Vagina (tissue), 2 donors: ENCODE results near the gene SAMD4A. TPM values are rescaled to one million over a fixed set of nuclear protein-coding genes. Genes with fewer than 3 reads are reported as not detected.

Source experiments
- DNase-seq, 2 donors: peaks; one replicate each; pipeline ENCODE4 v3.0.0-alpha.2; 2017; ENCODE audit errors: extremely low spot score in 2 of 2
- H3K27ac ChIP-seq: fragments of 200-600 bp; sonication (generic); one replicate; pipeline ENCODE4 v1.5.1; 2019
- H3K27me3 ChIP-seq: fragments of 200-600 bp; sonication (generic); one replicate; pipeline ENCODE4 v1.5.1; 2019
- H3K36me3 ChIP-seq, 2 donors: fragments of 200-600 bp; sonication (generic); one replicate each; pipeline ENCODE4 v1.5.1; 2017 to 2019
- H3K4me1 ChIP-seq: fragments of 200-600 bp; sonication (generic); one replicate; pipeline ENCODE4 v1.5.1; 2019
- H3K4me3 ChIP-seq, 2 donors: fragments of 200-600 bp; sonication (generic); 1 replicate in 1 of 2; 2 replicates in 1 of 2; pipeline ENCODE4 v1.5.1; 2016 to 2019
- H3K9me3 ChIP-seq: fragments of 200-600 bp; sonication (generic); one replicate; pipeline ENCODE4 v1.5.1; 2019
- CTCF ChIP-seq, 3 experiments: fragments of 450-650 bp in 2 of 3; fragments of 200-600 bp in 1 of 3; sonication (generic) in 1 of 3; IDR thresholded peaks; one replicate each; pipeline ENCODE4 v1.5.1; 2017 to 2019; ENCODE audit warnings: antibody characterized with exemption in 3 of 3, mild to moderate bottlenecking in 2 of 3, moderate library complexity in 2 of 3
- POLR2A ChIP-seq, 2 donors: fragments of 450-650 bp; IDR thresholded peaks; one replicate each; pipeline ENCODE4 v1.6.1; 2017; ENCODE audit warnings: antibody characterized with exemption in 2 of 2, mild to moderate bottlenecking in 2 of 2, moderate library complexity in 2 of 2
- POLR2AphosphoS5 ChIP-seq, 2 donors: sonication (generic); formaldehyde crosslinking; IDR thresholded peaks; one replicate each; pipeline ENCODE4 v1.9.0; 2017; ENCODE audit warnings: antibody characterized with exemption in 2 of 2, mild to moderate bottlenecking in 2 of 2, low read depth in 1 of 2; ENCODE audit not compliant: insufficient read depth in 1 of 2
- intact Hi-C: fragments of 100-400 bp; cut with DNase I; formaldehyde crosslinking; loops from one replicate; pipeline ENCODE4 v1.15.1; 2023
- total RNA-seq: library from RNA; depleted of rRNA; stranded (reverse); fragments of >200 nt; gene quantifications from one replicate; pipeline ENCODE4 v1.2.3, GENCODE V29; 2016

SAMD4A gene
- total RNA-seq, 1 donor from 2014 or later: 43.0 TPM

GRCh38 chr14:54532111-54533012 lies 34.6 kb upstream of the SAMD4A start:
- TF ChIP-seq POLR2A (IDR thresholded peaks at IDR 0.05) (no peak), POLR2AphosphoS5 (IDR thresholded peaks at IDR 0.05; ENCODE audit: insufficient read depth in 1 of 2, low read depth in 1 of 2) (no peak)
- Histone ChIP-seq H3K9me3 (no peaks in the 10 kb centered on the region), H3K4me1 (no peaks in the 10 kb centered on the region), H3K4me3 (no peak overlapping the region), H3K27me3 (no peaks in the 10 kb centered on the region), H3K36me3 (no peaks in the 10 kb centered on the region), H3K27ac (no peak overlapping the region)
- intact Hi-C loops: no loop called here
- no peak for DNase-seq

DNA sequence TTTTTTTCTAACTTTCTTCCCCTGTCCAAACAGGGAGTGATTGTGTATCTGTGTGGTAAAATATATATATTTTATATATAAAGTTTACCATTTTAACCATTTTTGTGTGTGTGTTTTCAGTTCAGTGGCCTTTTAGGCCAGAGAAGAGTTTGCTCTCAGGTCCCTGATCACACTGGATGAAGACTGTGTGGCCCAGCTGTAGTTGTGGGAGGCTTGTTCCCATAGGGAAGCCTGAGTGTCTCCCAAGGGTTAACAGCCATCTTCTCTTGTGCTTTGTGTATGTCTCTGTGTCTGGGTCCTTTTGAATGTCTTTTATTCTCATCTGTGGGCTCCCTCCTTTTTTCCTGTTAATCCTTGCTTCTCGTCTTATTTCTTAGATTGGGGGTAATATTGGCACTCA lies 33.8 kb upstream of the SAMD4A start:
- Histone ChIP-seq H3K27ac (no peak overlapping the region), H3K27me3 (no peaks in the 10 kb centered on the region), H3K4me1 (no peaks in the 10 kb centered on the region), H3K36me3 (peaks cover 0 to 4% of the 10 kb centered on the region in 2 donors), H3K9me3 (no peaks in the 10 kb centered on the region), H3K4me3 (no peak overlapping the region)
- no peak for TF ChIP-seq POLR2AphosphoS5 (IDR thresholded peaks at IDR 0.05; ENCODE audit: insufficient read depth in 1 of 2, low read depth in 1 of 2)
- no peak for TF ChIP-seq POLR2A (IDR thresholded peaks at IDR 0.05)
- TF ChIP-seq CTCF (IDR thresholded peaks at IDR 0.05): no peak
- intact Hi-C loops: no loop called here
- no peak for DNase-seq

DNA sequence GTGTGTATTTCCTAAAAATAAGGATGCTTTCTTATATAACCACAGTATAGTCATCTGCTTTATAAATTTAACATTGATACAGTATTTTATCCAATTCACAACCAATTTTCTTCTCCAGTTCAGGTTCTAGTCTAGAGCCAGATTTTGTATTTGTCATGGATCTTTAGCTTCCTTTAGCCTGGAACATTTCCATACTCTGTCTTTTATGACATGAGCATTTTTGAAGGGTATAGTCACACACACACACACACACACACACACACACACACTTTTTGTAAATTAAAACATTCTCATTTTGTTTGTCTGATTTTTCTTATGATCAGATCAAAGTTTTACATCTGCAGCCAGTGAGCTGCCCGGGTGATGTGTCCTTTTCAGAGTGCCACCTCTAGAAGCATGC lies 31.8 kb upstream of the SAMD4A start:
- Histone ChIP-seq H3K27ac (no peak overlapping the region), H3K36me3 (peaks cover 0 to 16% of the 10 kb centered on the region in 2 donors), H3K27me3 (no peaks in the 10 kb centered on the region), H3K9me3 (no peaks in the 10 kb centered on the region), H3K4me1 (no peaks in the 10 kb centered on the region), H3K4me3 (no peak overlapping the region)
- intact Hi-C loops: no loop called here
- DNase-seq: no peak
- TF ChIP-seq POLR2A (IDR thresholded peaks at IDR 0.05): no peak
- TF ChIP-seq POLR2AphosphoS5 (IDR thresholded peaks at IDR 0.05; ENCODE audit: insufficient read depth in 1 of 2, low read depth in 1 of 2): no peak
- no peak for TF ChIP-seq CTCF (IDR thresholded peaks at IDR 0.05)

GRCh38 chr14:54535646-54536045 lies 31.3 kb upstream of the SAMD4A start:
- Histone ChIP-seq H3K9me3 (no peaks in the 10 kb centered on the region), H3K4me1 (no peaks in the 10 kb centered on the region), H3K27me3 (no peaks in the 10 kb centered on the region), H3K36me3 (peaks cover 0 to 16% of the 10 kb centered on the region in 2 donors), H3K4me3 (no peak overlapping the region), H3K27ac (no peak overlapping the region)
- TF ChIP-seq POLR2AphosphoS5 (IDR thresholded peaks at IDR 0.05; ENCODE audit: insufficient read depth in 1 of 2, low read depth in 1 of 2) (no peak), CTCF (IDR thresholded peaks at IDR 0.05) (no peak), POLR2A (IDR thresholded peaks at IDR 0.05) (no peak)
- intact Hi-C loops: no loop called here
- no peak for DNase-seq

DNA sequence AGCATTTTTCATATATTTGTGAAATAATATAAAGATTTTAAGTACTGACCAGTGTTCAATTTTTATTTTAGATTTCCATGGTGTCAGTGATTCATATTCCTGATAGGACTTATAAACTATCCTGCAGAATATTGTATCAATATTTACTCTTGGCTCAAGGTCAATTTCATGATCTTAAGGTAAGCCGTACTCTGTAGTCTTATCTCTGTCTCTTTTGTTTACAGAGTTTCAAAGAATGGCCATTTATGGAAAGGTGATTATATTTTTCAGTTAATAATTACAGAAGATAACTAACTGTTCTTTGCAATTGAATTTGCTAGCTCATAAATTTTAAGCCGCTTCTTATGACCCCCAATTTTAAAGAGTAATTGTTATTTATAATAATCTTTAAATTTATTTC lies 29.3 kb upstream of the SAMD4A start:
- no peaks in the 10 kb centered on the region for H3K27me3 ChIP-seq
- no peaks in the 10 kb centered on the region for H3K9me3 ChIP-seq
- TF ChIP-seq POLR2AphosphoS5 (IDR thresholded peaks at IDR 0.05; ENCODE audit: insufficient read depth in 1 of 2, low read depth in 1 of 2) (no peak), POLR2A (IDR thresholded peaks at IDR 0.05) (no peak), CTCF (IDR thresholded peaks at IDR 0.05) (no peak)
- H3K4me1 ChIP-seq: no peaks in the 10 kb centered on the region
- intact Hi-C loops: no loop called here
- H3K36me3 ChIP-seq: peaks cover 0 to 16% of the 10 kb centered on the region in 2 donors
- H3K4me3 ChIP-seq: no peak overlapping the region
- H3K27ac ChIP-seq: no peak overlapping the region
- no peak for DNase-seq
